Lung (tissue), 12 donors: Measurements from ENCODE around the gene RHOV. TPM values are rescaled to one million over a fixed set of nuclear protein-coding genes. Genes with fewer than 3 reads are reported as not detected.

Source experiments
- ATAC-seq: fragments of 200-7000 bp; cut with Tn5 transposase; one replicate; pipeline ENCODE4 v1.9.1; 2020; ENCODE audit warnings: moderate number of reproducible peaks; ENCODE audit not compliant: insufficient read depth, low FRiP score
- DNase-seq, 3 donors: peaks; one replicate each; pipeline ENCODE4 v3.0.0-alpha.2; 2013 to 2017
- H3K27ac ChIP-seq, 2 donors: one replicate each; pipeline ENCODE4 v1.5.1; 2013; ENCODE audit warnings: mild to moderate bottlenecking in 2 of 2, moderate library complexity in 2 of 2, control low read depth in 1 of 2, inconsistent platforms in 1 of 2, low read depth in 1 of 2, low read length in 1 of 2
- H3K27me3 ChIP-seq, 3 donors: one replicate each; pipeline ENCODE4 v1.5.1; 2013; ENCODE audit warnings: low read length in 2 of 3; ENCODE audit not compliant: control insufficient read depth in 3 of 3, insufficient read depth in 3 of 3
- H3K36me3 ChIP-seq, 4 donors: one replicate each; pipeline ENCODE4 v1.5.1; 2013; ENCODE audit warnings: low read length in 4 of 4, mild to moderate bottlenecking in 1 of 4, moderate library complexity in 1 of 4; ENCODE audit not compliant: control insufficient read depth in 4 of 4, insufficient read depth in 4 of 4
- H3K4me1 ChIP-seq, 5 donors: one replicate each; pipeline ENCODE4 v1.5.1; 2013; ENCODE audit warnings: low read length in 5 of 5, mild to moderate bottlenecking in 2 of 5, moderate library complexity in 1 of 5; ENCODE audit not compliant: control insufficient read depth in 5 of 5, insufficient read depth in 5 of 5
- H3K4me3 ChIP-seq: one replicate; pipeline ENCODE4 v1.5.1; 2013; ENCODE audit warnings: mild to moderate bottlenecking, control low read depth, moderate library complexity
- H3K9ac ChIP-seq, 2 donors: one replicate each; pipeline ENCODE4 v1.5.1; 2013; ENCODE audit warnings: low read length in 2 of 2, control low read depth in 1 of 2; ENCODE audit not compliant: insufficient read depth in 1 of 2
- H3K9me3 ChIP-seq, 4 donors: one replicate each; pipeline ENCODE4 v1.5.1; 2013; ENCODE audit warnings: low read length in 3 of 4, mild to moderate bottlenecking in 1 of 4, moderate library complexity in 1 of 4; ENCODE audit not compliant: control insufficient read depth in 4 of 4, insufficient read depth in 3 of 4
- CTCF ChIP-seq: IDR thresholded peaks from 2 replicates; pipeline ENCODE4 v1.5.1; 2012; ENCODE audit warnings: mild to moderate bottlenecking; ENCODE audit errors: control extremely low read depth, extremely low read depth
- WGBS, 2 donors: extraction: QIAGEN DNeasy Blood & Tissue Kit; methylation state at CpG; one replicate each; pipeline ENCODE4 v1.1.7; 2013; 5-methylcytosine and 5-hydroxymethylcytosine counted together
- polyA plus RNA-seq, 2 donors: library from polyadenylated mRNA; stranded (reverse); fragments of 200-250 nt; gene quantifications; one replicate each; pipeline ENCODE4 v1.2.1, GENCODE V29; 2013
- total RNA-seq, 2 donors: library from RNA; depleted of rRNA in 1 of 2; stranded (reverse); fragments of >200 nt in 1 of 2; gene quantifications; one replicate each; pipeline ENCODE4 v1.2.1, GENCODE V29; 2014 to 2021
- donor health status: control.
- donor health status: control.
- donor health status: Bipolar disorder and iron deficiency.
- donor health status: healthy.
- donor health status: DM: yes; HTN: yes; CAD: no.

The RHOV gene
- total and polyA plus RNA-seq, 4 donors = 2.1 to 8.5 (median 4.3) TPM

GRCh38 chr15:40841741-40842140, 32.3 kb downstream of the RHOV start:
- ATAC-seq = no peak

GRCh38 chr15:40838756-40839155, 35.3 kb downstream of the RHOV start:
- Histone ChIP-seq H3K36me3 (no peaks in the 10 kb centered on the region), H3K9me3 (no peaks in the 10 kb centered on the region), H3K9ac (no peak overlapping the region), H3K27me3 (no peaks in the 10 kb centered on the region), H3K4me1 (peaks cover 0 to 5% (median 0%) of the 10 kb centered on the region in 5 donors), H3K27ac (no peak overlapping the region), H3K4me3 (no peak overlapping the region)
- no peak for DNase-seq
- no peak for TF ChIP-seq CTCF
- ATAC-seq = no peak
- WGBS, 2 donors = 86 to 93% methylated on average over 5 of the region's 5 CpGs

More at GRCh38 chr15:40841741-40842140, 32.3 kb downstream of the RHOV start:
- H3K9me3 ChIP-seq = no peaks in the 10 kb centered on the region
- H3K27me3 ChIP-seq = peaks cover 0 to 8% (median 5%) of the 10 kb centered on the region in 3 donors
- no peak overlapping the region for H3K4me3 ChIP-seq
- 82 to 88% methylated on average over 2 of the region's 2 CpGs for WGBS, 2 donors
- H3K36me3 ChIP-seq = no peaks in the 10 kb centered on the region
- no peak overlapping the region for H3K9ac ChIP-seq
- H3K27ac ChIP-seq = no peak overlapping the region
- TF ChIP-seq CTCF = no peak
- peaks cover 0 to 17% (median 2%) of the 10 kb centered on the region in 5 donors for H3K4me1 ChIP-seq
- DNase-seq = no peak

- no peak for DNase-seq
- H3K36me3 ChIP-seq = no peaks in the 10 kb centered on the region
- no peak overlapping the region for H3K4me3 ChIP-seq
- no peaks in the 10 kb centered on the region for H3K4me1 ChIP-seq
- no peak overlapping the region for H3K27ac ChIP-seq
- no peaks in the 10 kb centered on the region for H3K27me3 ChIP-seq
- H3K9me3 ChIP-seq = no peaks in the 10 kb centered on the region
- 95 to 100% methylated on average over 1 of the region's 1 CpG for WGBS, 2 donors
- no peak overlapping the region for H3K9ac ChIP-seq
- TF ChIP-seq CTCF = no peak
- no peak for ATAC-seq
Observed at GRCh38 chr15:40836020-40836419, 38.0 kb downstream of the RHOV start.

GRCh38 chr15:40832903-40833302, 41.1 kb downstream of the RHOV start:
- Histone ChIP-seq H3K27me3 (no peaks in the 10 kb centered on the region), H3K9ac (no peak overlapping the region), H3K9me3 (no peaks in the 10 kb centered on the region), H3K36me3 (no peaks in the 10 kb centered on the region), H3K4me1 (no peaks in the 10 kb centered on the region), H3K27ac (no peak overlapping the region), H3K4me3 (no peak overlapping the region)
- no peak for DNase-seq
- no peak for ATAC-seq
- TF ChIP-seq CTCF = no peak
